ENCODE measurements around the gene MACROD2.

DNA sequence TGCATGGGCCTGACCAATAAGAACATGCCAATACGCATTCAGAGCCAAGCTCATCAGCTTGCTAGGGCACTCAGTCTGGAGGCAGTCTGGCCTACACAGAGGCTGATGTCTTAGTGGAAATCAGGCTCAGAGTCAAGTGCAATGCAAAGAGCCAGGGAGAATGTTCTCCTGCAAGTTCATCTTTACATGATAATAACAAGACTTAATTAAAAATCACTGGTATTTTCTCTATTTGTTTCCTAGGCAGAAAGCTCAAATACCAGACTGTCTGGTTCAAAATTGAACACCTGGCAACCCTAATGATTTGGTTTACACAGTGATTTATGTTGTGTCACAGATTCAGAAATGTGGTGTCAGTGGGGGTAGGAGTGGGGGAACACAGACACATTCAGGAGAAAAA is 1031.4 kb downstream of the MACROD2 start:
- TF ChIP-seq, protein P1, sequence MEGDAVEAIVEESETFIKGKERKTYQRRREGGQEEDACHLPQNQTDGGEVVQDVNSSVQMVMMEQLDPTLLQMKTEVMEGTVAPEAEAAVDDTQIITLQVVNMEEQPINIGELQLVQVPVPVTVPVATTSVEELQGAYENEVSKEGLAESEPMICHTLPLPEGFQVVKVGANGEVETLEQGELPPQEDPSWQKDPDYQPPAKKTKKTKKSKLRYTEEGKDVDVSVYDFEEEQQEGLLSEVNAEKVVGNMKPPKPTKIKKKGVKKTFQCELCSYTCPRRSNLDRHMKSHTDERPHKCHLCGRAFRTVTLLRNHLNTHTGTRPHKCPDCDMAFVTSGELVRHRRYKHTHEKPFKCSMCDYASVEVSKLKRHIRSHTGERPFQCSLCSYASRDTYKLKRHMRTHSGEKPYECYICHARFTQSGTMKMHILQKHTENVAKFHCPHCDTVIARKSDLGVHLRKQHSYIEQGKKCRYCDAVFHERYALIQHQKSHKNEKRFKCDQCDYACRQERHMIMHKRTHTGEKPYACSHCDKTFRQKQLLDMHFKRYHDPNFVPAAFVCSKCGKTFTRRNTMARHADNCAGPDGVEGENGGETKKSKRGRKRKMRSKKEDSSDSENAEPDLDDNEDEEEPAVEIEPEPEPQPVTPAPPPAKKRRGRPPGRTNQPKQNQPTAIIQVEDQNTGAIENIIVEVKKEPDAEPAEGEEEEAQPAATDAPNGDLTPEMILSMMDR (conservative IDR thresholded peaks at IDR 0.05; ENCODE audit: low read depth, low read length) = no peak
- TF ChIP-seq EZH2 (IDR thresholded peaks at IDR 0.05; ENCODE audit: borderline replicate concordance, low read depth, low read length, poor library complexity, severe bottlenecking) = no peak
